Transverse colon (tissue), 4 donors: ENCODE data around the gene POMT1.

ENCODE experiments used
- EP300 ChIP-seq: sonication (generic); formaldehyde crosslinking; IDR thresholded peaks from one replicate; pipeline ENCODE4 v1.6.1; 2017; ENCODE audit warnings: antibody characterized with exemption, low read depth
- POLR2A ChIP-seq: fragments of 450-650 bp; IDR thresholded peaks from one replicate; pipeline ENCODE4 v1.6.1; 2016; ENCODE audit warnings: antibody characterized with exemption, mild to moderate bottlenecking, moderate library complexity
- POLR2AphosphoS5 ChIP-seq, 3 donors: sonication (generic); formaldehyde crosslinking; IDR thresholded peaks; one replicate each; pipeline ENCODE4 v1.6.1; 2016; ENCODE audit warnings: antibody characterized with exemption in 3 of 3
- TF ChIP-seq, protein P1 (sequence below), 5 experiments: fragments of 200-600 bp in 3 of 5; fragments of 450-650 bp in 2 of 5; sonication (generic) in 3 of 5; IDR thresholded peaks; 1 replicate in 2 of 5; 2 replicates in 3 of 5; pipeline ENCODE4 v1.5.1; 2016 to 2017; ENCODE audit warnings: antibody characterized with exemption in 5 of 5, inconsistent platforms in 3 of 5, mild to moderate bottlenecking in 2 of 5, moderate library complexity in 1 of 5

- TF ChIP-seq POLR2A (no peak), EP300 (no peak), POLR2AphosphoS5 (IDR thresholded peaks at IDR 0.05) (no peak)
- TF ChIP-seq, protein P1, sequence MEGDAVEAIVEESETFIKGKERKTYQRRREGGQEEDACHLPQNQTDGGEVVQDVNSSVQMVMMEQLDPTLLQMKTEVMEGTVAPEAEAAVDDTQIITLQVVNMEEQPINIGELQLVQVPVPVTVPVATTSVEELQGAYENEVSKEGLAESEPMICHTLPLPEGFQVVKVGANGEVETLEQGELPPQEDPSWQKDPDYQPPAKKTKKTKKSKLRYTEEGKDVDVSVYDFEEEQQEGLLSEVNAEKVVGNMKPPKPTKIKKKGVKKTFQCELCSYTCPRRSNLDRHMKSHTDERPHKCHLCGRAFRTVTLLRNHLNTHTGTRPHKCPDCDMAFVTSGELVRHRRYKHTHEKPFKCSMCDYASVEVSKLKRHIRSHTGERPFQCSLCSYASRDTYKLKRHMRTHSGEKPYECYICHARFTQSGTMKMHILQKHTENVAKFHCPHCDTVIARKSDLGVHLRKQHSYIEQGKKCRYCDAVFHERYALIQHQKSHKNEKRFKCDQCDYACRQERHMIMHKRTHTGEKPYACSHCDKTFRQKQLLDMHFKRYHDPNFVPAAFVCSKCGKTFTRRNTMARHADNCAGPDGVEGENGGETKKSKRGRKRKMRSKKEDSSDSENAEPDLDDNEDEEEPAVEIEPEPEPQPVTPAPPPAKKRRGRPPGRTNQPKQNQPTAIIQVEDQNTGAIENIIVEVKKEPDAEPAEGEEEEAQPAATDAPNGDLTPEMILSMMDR (IDR thresholded peaks at IDR 0.05), result no peak
Observed at GRCh38 chr9:131559421-131560000, 56.8 kb downstream of the POMT1 start.
